C4-2B (cell line): Measurements from ENCODE around the gene TADA3.
A peak's percentile ranks its signal among the peaks of the same experiment; 100 is the strongest.

ENCODE experiments used
- H3K27ac ChIP-seq: fragments of 450-650 bp; 2 replicates; pipeline ENCODE4 v1.5.1; 2017
- CTCF ChIP-seq: fragments of 450-650 bp; conservative IDR thresholded peaks from 2 replicates; pipeline ENCODE4 v1.5.1; 2017; ENCODE audit warnings: mild to moderate bottlenecking
- ZFX ChIP-seq: fragments of 450-650 bp; IDR thresholded peaks from 2 replicates; pipeline ENCODE4 v1.6.1; 2017

Gene TADA3

GRCh38 chr3:9800529-9800928 lies 8.3 kb upstream of the TADA3 start:
- TF ChIP-seq CTCF (no peak; the same call in 1 of the 2 replicates), ZFX (no peak)

DNA sequence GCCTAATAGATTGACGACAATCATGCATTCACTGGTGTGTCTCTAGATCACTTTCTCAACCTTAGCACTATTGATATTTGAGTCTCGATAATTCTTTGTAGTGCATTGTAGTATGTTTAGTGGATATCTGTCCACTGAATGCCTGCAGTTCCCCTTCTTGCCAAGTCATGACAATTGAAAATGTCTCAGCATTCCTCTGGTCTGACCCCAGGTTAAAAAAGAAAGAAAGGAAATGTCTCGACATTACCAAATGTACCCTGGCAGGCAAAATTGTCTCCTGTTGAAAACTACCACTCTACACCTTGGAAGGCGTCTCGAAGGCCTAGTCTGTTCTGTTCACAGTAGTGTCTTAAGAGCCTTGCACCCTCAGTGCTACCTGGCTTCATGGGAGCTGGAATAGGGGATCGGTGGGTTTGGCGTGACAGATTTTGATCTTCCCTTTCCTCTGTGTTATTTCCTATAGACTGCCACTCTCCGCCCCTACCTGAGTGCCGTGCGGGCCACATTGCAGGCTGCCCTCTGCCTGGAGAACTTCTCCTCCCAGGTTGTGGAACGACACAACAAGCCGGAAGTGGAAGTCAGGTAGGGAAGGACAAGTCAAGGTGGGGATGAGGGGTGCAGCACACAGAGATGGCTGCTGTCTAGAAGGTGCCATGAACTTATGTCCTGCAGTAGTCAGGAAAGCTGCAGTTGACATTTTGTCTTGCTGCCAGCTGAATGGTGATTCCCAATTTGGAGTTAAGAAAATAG lies 5.1 kb upstream of the TADA3 start:
- TF ChIP-seq ZFX = no peak
- TF ChIP-seq CTCF = no peak
- no peak overlapping the region for H3K27ac ChIP-seq

More at GRCh38 chr3:9800529-9800928, 8.3 kb upstream of the TADA3 start:
- no peak overlapping the region for H3K27ac ChIP-seq

- no peak overlapping the region for H3K27ac ChIP-seq
- TF ChIP-seq ZFX = no peak
- no peak for TF ChIP-seq CTCF
These were observed 2.9 kb upstream of the TADA3 start for GRCh38 chr3:9795207-9795606.

GRCh38 chr3:9794400-9794799 lies 2.1 kb upstream of the TADA3 start:
- TF ChIP-seq CTCF (no peak), ZFX (no peak)
- H3K27ac ChIP-seq = no peak overlapping the region

GRCh38 chr3:9793161-9793781 lies 998 bp upstream of the TADA3 start:
- H3K27ac ChIP-seq = peak overlapping the region; percentile 91
- no peak for TF ChIP-seq CTCF
- TF ChIP-seq ZFX = peak; percentile 34; the same call in 1 of the 2 replicates

DNA sequence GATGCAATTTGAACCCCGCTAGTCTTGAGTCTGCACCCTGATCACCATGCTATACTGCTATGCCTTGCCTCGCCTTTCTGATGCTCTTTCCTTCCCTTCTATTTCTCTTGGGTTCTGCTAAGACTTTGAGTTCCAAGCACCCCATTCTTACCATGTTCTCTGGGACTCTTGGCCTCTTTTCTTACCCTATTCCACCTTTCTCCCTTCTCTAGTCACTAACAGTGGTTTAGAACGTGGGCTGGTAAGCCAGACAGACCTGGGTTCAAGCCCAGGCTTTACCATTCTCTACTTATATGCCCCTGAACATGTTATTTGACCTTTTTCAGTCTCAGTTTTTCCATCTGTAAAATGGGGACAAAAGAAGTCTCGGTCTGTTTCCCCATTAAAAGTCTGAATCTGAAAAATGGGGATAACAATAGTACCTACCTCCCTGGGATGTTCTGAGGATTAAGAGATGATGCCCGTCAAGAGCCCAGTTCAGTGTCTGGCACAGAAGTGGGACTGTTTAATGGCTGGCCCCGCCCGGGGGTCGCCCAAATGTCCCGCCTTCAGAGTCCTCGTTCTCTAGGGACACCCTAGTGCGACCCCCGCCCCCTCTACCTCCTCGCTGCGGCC lies 376 bp downstream of the TADA3 start:
- peak overlapping the region; percentile 91 for H3K27ac ChIP-seq
- TF ChIP-seq ZFX (peak; percentile 47; the same call in 1 of the 2 replicates), CTCF (no peak)

DNA sequence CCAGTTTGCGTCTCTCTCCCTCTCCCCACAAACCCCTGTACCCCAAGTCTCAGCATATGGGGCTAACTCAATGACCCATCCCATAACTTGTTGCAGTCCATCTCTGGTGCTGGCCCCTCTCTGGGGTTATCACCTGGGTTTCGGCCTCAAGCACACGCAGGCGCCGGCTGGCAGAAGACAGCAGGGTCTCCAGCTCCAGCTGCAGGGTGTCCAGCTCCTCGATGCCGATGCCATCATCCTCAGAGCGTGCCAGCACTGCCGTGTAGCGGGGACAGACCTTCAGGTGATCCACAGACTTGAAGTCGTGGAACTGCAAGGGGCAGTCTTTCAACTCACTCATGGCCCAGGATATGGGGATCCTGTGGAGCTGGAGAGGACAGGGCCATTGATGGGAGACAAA lies 1.1 kb downstream of the TADA3 start:
- TF ChIP-seq ZFX (no peak), CTCF (no peak)
- H3K27ac ChIP-seq = no peak overlapping the region; the same call in 1 of the 2 replicates
